Upper lobe of right lung (tissue), 1 donor: Measurements from ENCODE around the gene TMEM18. TPM values are rescaled to one million over a fixed set of nuclear protein-coding genes. Genes with fewer than 3 reads are reported as not detected.
A peak's percentile ranks its signal among the peaks of the same experiment; 100 is the strongest.

Source experiments
- ATAC-seq: fragments of 200-7000 bp; cut with Tn5 transposase; one replicate; pipeline ENCODE4 v1.9.1; 2020; ENCODE audit warnings: mild to moderate bottlenecking, moderate library complexity
- DNase-seq: peaks from one replicate; pipeline ENCODE4 v3.0.0-alpha.2; 2020
- H3K27ac ChIP-seq: fragments of 200-600 bp; one replicate; pipeline ENCODE4 v1.8.0; 2022
- H3K27me3 ChIP-seq: fragments of 200-600 bp; one replicate; pipeline ENCODE4 v1.8.0; 2022; ENCODE audit warnings: mild to moderate bottlenecking
- H3K36me3 ChIP-seq: fragments of 200-600 bp; one replicate; pipeline ENCODE4 v1.8.0; 2022
- H3K4me1 ChIP-seq: fragments of 200-600 bp; one replicate; pipeline ENCODE4 v1.8.0; 2022
- H3K4me3 ChIP-seq: fragments of 200-600 bp; one replicate; pipeline ENCODE4 v1.8.0; 2022; ENCODE audit warnings: mild to moderate bottlenecking
- H3K9me3 ChIP-seq: fragments of 200-600 bp; one replicate; pipeline ENCODE4 v1.8.0; 2022
- CTCF ChIP-seq: fragments of 200-600 bp; IDR thresholded peaks from one replicate; pipeline ENCODE4 v1.8.0; 2022; ENCODE audit warnings: antibody characterized with exemption
- intact Hi-C: fragments of 100-400 bp; cut with DNase I; formaldehyde crosslinking; loops from one replicate; pipeline ENCODE4 v1.11.0; 2022
- total RNA-seq: library from RNA; stranded (reverse); fragmentation: NEBNext Ultra II Directional; extraction: Animal tissue kit (Norgen Biotek cat#: 25700); gene quantifications from one replicate; pipeline ENCODE4 v1.2.1, GENCODE V29; 2021
- donor health status: DM: no; HTN: yes; CAD: no; lungs with severe emphysema.

The TMEM18 gene
- total RNA-seq, 1 donor from 2014 or later = 21.3 TPM

DNA sequence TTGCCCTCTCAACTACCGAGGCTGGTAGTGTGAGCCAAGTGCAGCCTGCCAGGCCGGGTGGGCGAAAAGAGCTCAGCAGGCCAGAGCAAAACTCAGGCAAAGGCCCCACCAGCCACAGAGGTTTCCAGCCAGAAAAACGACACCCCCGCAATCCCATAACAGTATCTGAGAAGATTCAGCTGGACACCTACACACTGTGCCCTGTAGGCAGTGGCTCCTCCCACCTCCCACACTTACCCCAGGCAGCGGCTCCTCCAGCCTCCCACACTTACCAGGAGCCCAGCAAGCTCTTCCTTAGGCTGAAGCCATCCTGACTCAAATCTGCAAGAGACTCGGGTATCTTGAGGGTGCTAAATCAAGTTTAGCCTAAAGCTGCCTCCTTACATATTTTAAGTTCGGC, 15.6 kb upstream of the TMEM18 start:
- DNase-seq = no peak
- intact Hi-C loops = no loop called here
- Histone ChIP-seq H3K36me3 (no peaks in the 10 kb centered on the region), H3K27me3 (peaks cover 5% of the 10 kb centered on the region), H3K4me1 (peaks cover 6% of the 10 kb centered on the region), H3K9me3 (no peaks in the 10 kb centered on the region), H3K27ac (no peak overlapping the region), H3K4me3 (no peak overlapping the region)
- TF ChIP-seq CTCF = no peak
- peak; percentile 16 for ATAC-seq

GRCh38 chr2:691821-692761, 14.9 kb upstream of the TMEM18 start:
- Histone ChIP-seq H3K27ac (no peak overlapping the region), H3K9me3 (no peaks in the 10 kb centered on the region), H3K4me3 (no peak overlapping the region), H3K27me3 (peaks cover 5% of the 10 kb centered on the region), H3K4me1 (peaks cover 6% of the 10 kb centered on the region), H3K36me3 (no peaks in the 10 kb centered on the region)
- DNase-seq = no peak
- TF ChIP-seq CTCF = no peak
- ATAC-seq = peak; percentile 27
- intact Hi-C loops = no loop called here

DNA sequence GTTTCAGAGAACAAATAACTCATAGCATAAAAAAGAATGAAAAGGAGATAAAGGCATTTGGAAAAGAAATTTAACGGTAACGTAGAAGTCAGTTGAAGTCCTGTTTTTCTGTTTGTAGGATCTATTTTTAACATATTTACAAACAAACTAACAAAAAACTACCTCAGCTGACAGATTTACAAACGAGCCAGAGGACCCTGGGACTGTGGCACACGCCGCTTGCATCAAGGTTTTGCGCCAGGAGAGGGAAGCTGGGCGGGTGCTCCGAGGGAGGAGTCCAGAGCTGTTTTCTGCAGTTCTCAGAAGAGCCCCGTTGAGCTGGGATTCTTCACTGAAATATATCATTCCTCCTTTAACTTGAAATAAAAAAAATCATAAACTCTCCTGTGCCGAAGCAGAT, 13.6 kb upstream of the TMEM18 start:
- Histone ChIP-seq H3K27ac (no peak overlapping the region), H3K4me3 (no peak overlapping the region), H3K4me1 (peaks cover 6% of the 10 kb centered on the region), H3K9me3 (no peaks in the 10 kb centered on the region), H3K36me3 (no peaks in the 10 kb centered on the region), H3K27me3 (peaks cover 5% of the 10 kb centered on the region)
- ATAC-seq (no peak), DNase-seq (no peak)
- intact Hi-C loops = no loop called here
- no peak for TF ChIP-seq CTCF

DNA sequence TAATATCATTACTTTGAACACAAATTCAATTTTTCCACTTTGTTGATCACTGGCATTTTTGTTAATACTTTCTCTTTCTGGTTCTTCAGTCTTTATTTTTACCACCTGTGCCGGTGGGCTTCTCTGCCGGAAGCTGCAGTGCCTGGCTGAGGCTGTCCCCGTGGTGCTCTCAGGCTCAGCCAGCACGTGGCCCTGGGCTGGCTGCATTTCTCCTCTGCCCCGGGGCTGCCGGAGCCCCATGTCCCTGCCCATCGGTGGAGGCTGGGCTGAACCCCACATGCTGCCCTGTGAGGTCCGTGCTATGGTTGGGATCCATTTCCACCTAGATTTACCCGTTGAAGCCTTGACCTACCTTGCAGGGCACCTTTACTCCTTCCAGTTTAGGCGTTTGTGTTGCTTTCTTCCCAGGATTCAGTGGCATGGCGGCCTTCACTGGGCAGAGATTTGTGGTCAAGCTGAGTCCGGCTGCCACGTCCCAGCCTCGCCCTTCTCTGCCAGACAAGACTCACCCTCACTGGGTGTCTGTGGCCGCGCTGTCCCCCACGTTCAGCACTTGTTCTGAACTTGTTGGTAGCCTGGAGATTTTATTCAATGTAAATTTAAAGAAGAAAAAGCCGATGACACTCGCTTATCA, 12.8 kb upstream of the TMEM18 start:
- Histone ChIP-seq H3K36me3 (no peaks in the 10 kb centered on the region), H3K4me1 (peaks cover 6% of the 10 kb centered on the region), H3K9me3 (no peaks in the 10 kb centered on the region), H3K27ac (no peak overlapping the region), H3K4me3 (no peak overlapping the region), H3K27me3 (peaks cover 5% of the 10 kb centered on the region)
- DNase-seq = no peak
- intact Hi-C loops = no loop called here
- TF ChIP-seq CTCF = no peak
- ATAC-seq = peak; percentile 16

DNA sequence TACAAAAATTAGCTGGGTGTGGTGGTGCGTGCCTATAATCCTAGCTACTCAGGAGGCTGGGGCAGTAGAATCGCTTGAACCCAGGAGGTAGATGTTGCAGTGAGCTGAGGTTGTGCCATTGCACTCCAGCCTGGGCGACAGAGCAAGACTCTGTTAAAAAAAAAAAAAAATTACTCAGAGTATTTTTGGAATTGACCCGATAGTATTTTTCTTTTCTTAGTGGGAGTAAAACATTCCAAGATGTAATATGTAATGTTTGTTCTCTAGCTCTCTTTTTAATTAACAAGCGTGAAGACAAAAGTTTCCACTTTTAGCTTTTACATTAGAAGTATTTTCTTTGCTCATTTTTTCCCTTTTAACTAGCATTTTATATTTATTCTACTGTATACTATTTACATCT, 12.0 kb upstream of the TMEM18 start:
- TF ChIP-seq CTCF = no peak
- no peak overlapping the region for H3K27ac ChIP-seq
- H3K27me3 ChIP-seq = peaks cover 5% of the 10 kb centered on the region
- intact Hi-C loops = no loop called here
- no peaks in the 10 kb centered on the region for H3K9me3 ChIP-seq
- no peak overlapping the region for H3K4me3 ChIP-seq
- ATAC-seq (no peak), DNase-seq (no peak)
- no peaks in the 10 kb centered on the region for H3K36me3 ChIP-seq
- peaks cover 3% of the 10 kb centered on the region for H3K4me1 ChIP-seq
